Gastrocnemius medialis (tissue), 4 donors: Measurements from ENCODE around the gene TMUB1.

ENCODE experiments used
- CTCF ChIP-seq, 5 experiments: fragments of 450-650 bp in 3 of 5; fragments of 200-600 bp in 2 of 5; sonication (generic) in 2 of 5; IDR thresholded peaks in 4 of 5; conservative IDR thresholded peaks in 1 of 5; 1 replicate in 4 of 5; 2 replicates in 1 of 5; pipeline ENCODE4 v1.5.1; 2016 to 2019; ENCODE audit warnings: antibody characterized with exemption in 5 of 5, mild to moderate bottlenecking in 3 of 5, moderate library complexity in 3 of 5
- POLR2A ChIP-seq, 2 donors: fragments of 450-650 bp; IDR thresholded peaks; one replicate each; pipeline ENCODE4 v1.6.1; 2017; ENCODE audit warnings: antibody characterized with exemption in 2 of 2, mild to moderate bottlenecking in 2 of 2, moderate library complexity in 2 of 2

DNA sequence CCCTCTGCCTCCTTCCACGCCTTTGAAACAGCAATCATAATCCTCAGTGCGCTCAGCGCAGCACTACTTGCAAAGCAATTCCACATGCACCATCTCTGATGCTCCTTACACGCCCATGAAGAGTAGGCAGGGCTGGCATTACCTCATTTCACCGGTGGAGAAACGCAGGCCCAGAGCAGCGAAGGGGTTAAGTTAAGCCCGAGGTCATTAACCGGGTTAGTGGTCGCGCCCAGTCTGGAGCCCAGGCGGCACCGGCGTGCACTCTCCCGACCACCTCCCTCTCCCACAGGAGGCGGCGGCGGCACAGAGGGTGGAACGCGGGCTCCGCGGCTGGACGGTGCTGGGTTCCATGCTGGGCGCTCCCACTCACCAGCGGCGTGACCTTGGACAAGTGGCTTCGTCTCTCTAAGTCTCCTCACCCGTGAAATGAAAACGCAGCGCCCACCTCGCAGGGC lies 3.2 kb downstream of the TMUB1 start:
- TF ChIP-seq CTCF (IDR thresholded peaks at IDR 0.05 in 4 of 5, conservative IDR thresholded peaks at IDR 0.05 in 1 of 5) = no peak
- no peak for TF ChIP-seq POLR2A (IDR thresholded peaks at IDR 0.05)
